Measurements from ENCODE around the gene MOB2. TPM values are rescaled to one million over a fixed set of nuclear protein-coding genes. Genes with fewer than 3 reads are reported as not detected.
A peak's percentile ranks its signal among the peaks of the same experiment; 100 is the strongest.

Gene MOB2
- polyA plus RNA-seq, 6 donors from 2014 or later, result 29.7 to 50.8 (median 33.2) TPM

GRCh38 chr11:1462698-1462975 lies 23.9 kb downstream of the MOB2 start:
- peaks cover 0 to 2% (median 0%) of the 10 kb centered on the region in 7 donors for H3K9me3 Mint-ChIP-seq
- H3K4me1 Mint-ChIP-seq, result peaks cover 0 to 8% (median 0%) of the 10 kb centered on the region in 3 donors
- no peak overlapping the region for H3K27ac Mint-ChIP-seq
- ATAC-seq (ENCODE audit: low read depth in 2 of 2) (no peak), DNase-seq (no peak)
- no peak overlapping the region for H3K4me3 Mint-ChIP-seq
- H3K27me3 Mint-ChIP-seq, result no peaks in the 10 kb centered on the region
- H3K36me3 Mint-ChIP-seq, result no peaks in the 10 kb centered on the region

DNA sequence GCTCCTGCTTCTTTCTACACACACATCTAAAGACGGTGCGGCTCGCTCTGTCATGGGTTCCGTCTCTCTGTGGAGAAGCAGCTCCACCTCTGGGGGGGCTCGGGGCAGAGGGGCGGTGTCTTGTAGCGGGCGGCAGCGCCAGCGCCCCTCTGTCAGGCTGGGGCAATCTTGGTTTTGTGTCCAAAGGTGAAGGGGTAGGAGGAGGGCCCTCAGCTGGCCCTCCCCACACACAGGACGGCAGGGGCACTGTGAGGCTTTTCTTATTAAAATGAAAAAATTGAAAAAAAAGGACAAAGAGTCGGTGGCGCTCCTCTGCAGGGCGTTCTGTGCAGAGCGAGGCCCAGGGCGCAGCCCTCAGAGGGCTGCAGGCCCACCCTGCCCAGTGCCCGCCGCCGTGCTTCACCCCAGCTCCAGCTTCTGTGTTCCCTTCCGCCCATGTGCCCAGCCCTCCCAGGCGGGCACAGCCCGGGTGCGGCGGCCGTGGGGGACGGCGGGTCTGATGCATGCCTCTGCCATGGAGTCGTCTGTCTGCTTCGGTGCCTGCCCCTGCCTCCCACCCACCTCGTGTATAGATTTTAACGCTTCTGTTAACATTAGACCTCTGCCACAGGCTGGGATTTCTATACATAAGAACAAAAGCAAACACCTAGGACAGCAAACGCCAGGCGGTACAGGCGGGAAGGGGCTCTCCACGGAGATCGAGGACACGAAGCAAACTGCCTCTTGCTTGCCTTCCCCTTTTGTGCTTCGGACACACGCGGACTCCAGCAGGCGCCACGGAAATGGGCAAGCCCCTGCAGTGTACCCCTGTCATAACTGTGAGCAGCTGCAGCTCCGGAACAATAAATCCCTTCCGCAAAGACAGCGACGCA lies 24.5 kb downstream of the MOB2 start:
- peaks cover 0 to 4% (median 0%) of the 10 kb centered on the region in 3 donors for H3K4me1 Mint-ChIP-seq
- no peaks in the 10 kb centered on the region for H3K36me3 Mint-ChIP-seq
- no peak overlapping the region for H3K4me3 Mint-ChIP-seq
- ATAC-seq (ENCODE audit: low read depth in 2 of 2) (no peak), DNase-seq (no peak)
- peaks cover 0 to 2% (median 0%) of the 10 kb centered on the region in 7 donors for H3K9me3 Mint-ChIP-seq
- peak overlapping the region in 2 of 6 donors; percentile 29 to 36 for H3K27ac Mint-ChIP-seq
- no peaks in the 10 kb centered on the region for H3K27me3 Mint-ChIP-seq

GRCh38 chr11:1460986-1461825 lies 25.4 kb downstream of the MOB2 start:
- DNase-seq, result no peak
- no peak for ATAC-seq (ENCODE audit: low read depth in 2 of 2)
- peak overlapping the region in 1 of 6 donors; percentile 36 for H3K27ac Mint-ChIP-seq
- H3K36me3 Mint-ChIP-seq, result no peaks in the 10 kb centered on the region
- H3K9me3 Mint-ChIP-seq, result peaks cover 0 to 2% (median 0%) of the 10 kb centered on the region in 7 donors
- no peaks in the 10 kb centered on the region for H3K27me3 Mint-ChIP-seq
- peak overlapping the region in 1 of 8 donors; percentile 15 for H3K4me3 Mint-ChIP-seq
- no peaks in the 10 kb centered on the region for H3K4me1 Mint-ChIP-seq

GRCh38 chr11:1460396-1460985 lies 26.1 kb downstream of the MOB2 start:
- Mint-ChIP-seq H3K27ac (no peak overlapping the region), H3K4me1 (peaks cover 0 to 3% (median 0%) of the 10 kb centered on the region in 3 donors), H3K4me3 (no peak overlapping the region), H3K9me3 (peaks cover 0 to under 1% (median 0%) of the 10 kb centered on the region in 7 donors), H3K27me3 (no peaks in the 10 kb centered on the region), H3K36me3 (no peaks in the 10 kb centered on the region)
- ATAC-seq (ENCODE audit: low read depth in 2 of 2) (no peak), DNase-seq (no peak)

- no peak overlapping the region for H3K4me3 Mint-ChIP-seq
- H3K27me3 Mint-ChIP-seq, result no peaks in the 10 kb centered on the region
- peaks cover 0 to 3% (median 0%) of the 10 kb centered on the region in 3 donors for H3K4me1 Mint-ChIP-seq
- H3K9me3 Mint-ChIP-seq, result no peaks in the 10 kb centered on the region
- H3K27ac Mint-ChIP-seq, result peak overlapping the region in 2 of 6 donors; percentile 34 to 74
- no peak for ATAC-seq (ENCODE audit: low read depth in 2 of 2)
- H3K36me3 Mint-ChIP-seq, result no peaks in the 10 kb centered on the region
- no peak for DNase-seq
These were observed 26.7 kb downstream of the MOB2 start for GRCh38 chr11:1459764-1460395.

- ATAC-seq (ENCODE audit: low read depth in 2 of 2), result no peak
- Mint-ChIP-seq H3K4me3 (no peak overlapping the region), H3K4me1 (peaks cover 0 to 3% (median 0%) of the 10 kb centered on the region in 3 donors), H3K36me3 (no peaks in the 10 kb centered on the region), H3K9me3 (no peaks in the 10 kb centered on the region), H3K27ac (peak overlapping the region in 1 of 6 donors; percentile 34), H3K27me3 (no peaks in the 10 kb centered on the region)
- DNase-seq, result no peak
These were observed 27.4 kb downstream of the MOB2 start for GRCh38 chr11:1459219-1459575.

DNA sequence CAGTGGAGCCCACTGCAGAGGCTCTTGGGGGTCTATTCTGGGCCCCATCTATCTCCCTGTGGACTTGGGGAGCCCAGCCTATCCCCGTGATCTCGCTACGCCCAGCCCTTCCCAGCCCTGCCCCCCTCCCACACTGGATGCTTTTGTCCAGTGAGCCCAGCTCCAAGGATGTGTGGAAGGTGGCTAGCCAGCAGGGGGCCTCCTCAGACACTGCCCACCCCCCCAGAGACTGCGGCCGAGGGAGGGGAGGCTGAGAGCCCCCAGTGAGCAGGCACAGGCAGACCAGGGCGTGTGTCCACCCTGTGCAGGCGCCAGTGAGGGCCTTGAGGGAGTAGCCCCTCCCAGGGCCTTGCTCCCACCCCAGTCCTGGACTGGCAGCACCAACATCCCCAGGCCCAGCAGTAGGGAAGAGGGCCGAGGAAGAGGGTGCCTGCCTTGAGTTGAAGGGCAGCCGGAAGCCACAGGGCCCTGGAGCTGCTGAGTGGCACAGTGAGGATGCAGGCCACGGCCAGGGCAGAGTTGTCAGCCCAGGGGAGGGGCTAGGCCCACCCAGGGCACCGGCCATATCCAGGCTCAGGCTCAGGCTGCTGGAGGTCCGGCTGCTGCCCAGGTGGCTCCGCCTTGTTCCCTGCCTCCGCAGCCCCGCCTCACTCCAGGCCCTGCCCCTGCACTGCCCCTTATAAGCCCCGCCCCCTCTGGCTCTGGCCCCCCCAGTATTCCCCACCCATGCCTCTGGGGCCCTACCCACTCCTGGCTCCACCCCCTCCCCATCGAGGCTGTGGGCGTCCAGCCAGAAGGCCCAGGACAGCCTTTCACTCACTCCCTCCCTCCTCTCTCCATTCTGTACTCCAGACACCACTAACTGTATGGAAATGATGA lies 28.0 kb downstream of the MOB2 start:
- H3K27ac Mint-ChIP-seq, result peak overlapping the region in 1 of 6 donors; percentile 34
- no peak for ATAC-seq (ENCODE audit: low read depth in 2 of 2)
- no peaks in the 10 kb centered on the region for H3K9me3 Mint-ChIP-seq
- H3K36me3 Mint-ChIP-seq, result no peaks in the 10 kb centered on the region
- no peak overlapping the region for H3K4me3 Mint-ChIP-seq
- DNase-seq, result no peak
- H3K27me3 Mint-ChIP-seq, result no peaks in the 10 kb centered on the region
- H3K4me1 Mint-ChIP-seq, result peaks cover 0 to 3% (median 0%) of the 10 kb centered on the region in 3 donors

GRCh38 chr11:1457856-1458255 lies 28.7 kb downstream of the MOB2 start:
- Mint-ChIP-seq H3K27ac (no peak overlapping the region), H3K4me1 (peaks cover 0 to 3% (median under 1%) of the 10 kb centered on the region in 3 donors), H3K27me3 (no peaks in the 10 kb centered on the region), H3K9me3 (no peaks in the 10 kb centered on the region), H3K4me3 (no peak overlapping the region), H3K36me3 (no peaks in the 10 kb centered on the region)
- DNase-seq (no peak), ATAC-seq (ENCODE audit: low read depth in 2 of 2) (no peak)

DNA sequence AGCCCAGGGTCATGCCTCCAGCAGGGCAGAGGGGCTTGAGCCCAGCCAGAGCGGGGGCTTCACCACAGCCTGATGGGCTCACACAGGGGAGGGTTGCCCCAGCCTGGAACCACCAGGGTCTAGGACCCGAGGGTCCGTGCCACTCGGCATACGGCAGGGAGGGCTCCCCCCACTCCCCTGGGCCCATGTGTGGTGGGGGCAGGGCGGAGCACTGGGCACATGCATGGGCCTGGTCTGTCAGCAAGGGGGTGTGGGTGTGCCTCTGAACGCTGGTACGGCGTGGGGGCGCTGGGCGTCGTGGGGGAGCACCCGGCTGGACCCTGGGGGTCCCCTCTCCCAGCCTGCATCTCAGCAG lies 29.3 kb downstream of the MOB2 start:
- Mint-ChIP-seq H3K36me3 (no peaks in the 10 kb centered on the region), H3K27me3 (no peaks in the 10 kb centered on the region), H3K4me1 (peaks cover 0 to 3% (median 1%) of the 10 kb centered on the region in 3 donors), H3K4me3 (no peak overlapping the region), H3K9me3 (no peaks in the 10 kb centered on the region), H3K27ac (no peak overlapping the region)
- DNase-seq, result no peak
- ATAC-seq (ENCODE audit: low read depth in 2 of 2), result no peak

DNA sequence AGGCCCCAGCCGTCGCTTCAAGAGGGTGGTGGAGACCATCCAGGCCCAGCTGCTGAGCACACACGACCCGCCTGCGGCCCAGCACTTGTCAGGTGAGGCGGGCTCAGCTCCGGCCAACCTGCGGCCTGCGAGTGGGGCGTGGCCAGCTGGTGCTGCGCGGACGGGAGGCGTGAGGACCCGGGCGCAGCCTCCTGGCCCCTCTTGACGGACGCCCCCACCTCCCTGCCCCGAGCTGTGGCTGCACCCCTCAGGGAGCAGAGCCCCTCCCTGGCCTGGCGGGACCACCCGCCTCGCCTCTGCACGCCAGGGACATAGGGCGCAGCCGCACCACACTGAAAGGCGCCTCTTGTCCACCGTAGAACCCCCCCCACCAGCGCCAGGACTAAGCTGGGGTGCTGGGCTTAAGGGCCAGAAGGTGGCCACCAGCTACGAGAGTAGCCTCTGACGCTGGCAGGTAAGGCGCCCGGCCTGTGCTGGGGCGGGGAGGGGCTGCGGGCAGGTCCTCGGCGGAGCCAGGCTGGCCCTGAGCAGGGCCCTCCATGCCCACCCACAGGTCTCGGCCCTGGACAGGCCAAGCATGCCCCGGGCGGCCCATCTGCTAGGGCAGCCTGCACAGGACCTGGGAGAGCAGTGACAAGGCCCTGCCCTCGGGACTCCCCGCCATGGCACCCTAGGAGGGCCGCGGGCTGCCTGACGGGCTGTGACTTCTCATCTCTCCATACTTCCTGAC lies 29.8 kb downstream of the MOB2 start:
- H3K36me3 Mint-ChIP-seq, result no peaks in the 10 kb centered on the region
- no peak for ATAC-seq (ENCODE audit: low read depth in 2 of 2)
- no peaks in the 10 kb centered on the region for H3K27me3 Mint-ChIP-seq
- peaks cover 0 to 3% (median 1%) of the 10 kb centered on the region in 3 donors for H3K4me1 Mint-ChIP-seq
- no peak overlapping the region for H3K4me3 Mint-ChIP-seq
- H3K9me3 Mint-ChIP-seq, result no peaks in the 10 kb centered on the region
- no peak overlapping the region for H3K27ac Mint-ChIP-seq
- DNase-seq, result no peak

- no peak for ATAC-seq (ENCODE audit: low read depth in 2 of 2)
These were observed 30.4 kb downstream of the MOB2 start for GRCh38 chr11:1456176-1456575.

DNA sequence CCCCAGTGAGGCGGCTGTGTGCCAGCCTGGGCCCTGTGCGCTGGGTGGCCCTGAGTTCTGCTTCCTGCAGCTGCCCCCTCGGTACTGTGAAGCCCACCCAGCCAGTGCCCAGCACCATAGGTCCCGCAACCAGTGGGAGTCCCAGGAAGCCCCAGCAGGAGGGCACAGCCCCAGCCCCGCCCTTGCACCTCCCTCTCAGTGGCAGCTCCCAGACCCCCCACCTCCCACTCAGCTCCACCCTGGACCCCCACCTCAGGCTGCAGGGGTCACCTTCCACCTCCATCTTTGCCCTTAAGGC lies 30.9 kb downstream of the MOB2 start:
- DNase-seq, result no peak
- no peak for ATAC-seq (ENCODE audit: low read depth in 2 of 2)
- H3K4me3 Mint-ChIP-seq, result no peak overlapping the region
- peaks cover 0 to 3% (median 1%) of the 10 kb centered on the region in 3 donors for H3K4me1 Mint-ChIP-seq
- H3K27ac Mint-ChIP-seq, result no peak overlapping the region
- H3K36me3 Mint-ChIP-seq, result no peaks in the 10 kb centered on the region
- H3K9me3 Mint-ChIP-seq, result no peaks in the 10 kb centered on the region
- H3K27me3 Mint-ChIP-seq, result no peaks in the 10 kb centered on the region

More at GRCh38 chr11:1456176-1456575, 30.4 kb downstream of the MOB2 start:
- Mint-ChIP-seq H3K4me3 (no peak overlapping the region), H3K4me1 (peaks cover 0 to 3% (median 1%) of the 10 kb centered on the region in 3 donors), H3K36me3 (no peaks in the 10 kb centered on the region), H3K27ac (no peak overlapping the region), H3K9me3 (no peaks in the 10 kb centered on the region), H3K27me3 (no peaks in the 10 kb centered on the region)
- DNase-seq, result no peak
